ENCODE measurements around the gene PAOX.

Gene PAOX

DNA sequence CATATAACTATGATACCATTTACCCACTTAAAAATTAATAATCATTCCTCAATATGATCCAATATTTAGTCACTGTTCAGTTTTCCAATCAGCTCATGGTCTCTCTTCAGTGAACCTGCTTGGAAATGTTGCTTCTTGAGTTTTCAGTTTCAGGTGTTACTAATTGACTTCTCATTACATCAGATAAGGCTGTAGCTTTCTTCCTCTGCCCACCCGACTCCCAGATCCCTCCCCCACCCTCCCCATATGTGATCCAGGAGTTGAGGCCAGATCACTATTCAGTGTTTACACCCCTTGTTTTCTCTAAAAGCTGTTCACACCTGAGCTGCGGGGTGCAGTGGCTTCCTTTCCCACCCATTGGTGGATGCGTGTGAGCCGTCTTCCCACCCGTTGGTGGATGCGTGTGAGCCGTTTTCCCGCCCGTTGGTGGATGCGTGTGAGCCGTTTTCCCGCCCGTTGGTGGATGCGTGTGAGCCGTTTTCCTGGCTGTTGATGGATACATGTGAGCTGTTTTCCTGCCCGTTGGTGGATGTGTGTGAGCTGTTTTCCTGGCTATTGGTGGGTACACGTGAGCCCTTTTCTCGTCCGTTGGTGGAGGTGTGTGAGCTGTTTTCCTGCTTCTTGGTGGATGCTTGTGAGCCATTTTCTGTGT is 11.7 kb downstream of the PAOX start:
- no peak for DNase-seq (ENCODE audit: insufficient read length, low spot score)
- no peak for FAIRE-seq

GRCh38 chr10:133391249-133391635 is 12.2 kb downstream of the PAOX start:
- DNase-seq (ENCODE audit: insufficient read length, low spot score), result no peak
- no peak for TF ChIP-seq CTCF (IDR thresholded peaks at IDR 0.05; ENCODE audit: insufficient read depth, missing control alignments)
- no peak for FAIRE-seq

More for the DNA sequence above, 11.7 kb downstream of the PAOX start:
- no peak for TF ChIP-seq CTCF (IDR thresholded peaks at IDR 0.05; ENCODE audit: insufficient read depth, missing control alignments)

GRCh38 chr10:133391761-133392518 is 12.9 kb downstream of the PAOX start:
- DNase-seq (ENCODE audit: insufficient read length, low spot score), result no peak
- no peak for FAIRE-seq
- TF ChIP-seq CTCF (IDR thresholded peaks at IDR 0.05; ENCODE audit: insufficient read depth, missing control alignments), result no peak

- TF ChIP-seq CTCF (IDR thresholded peaks at IDR 0.05; ENCODE audit: insufficient read depth, missing control alignments), result no peak
- no peak for FAIRE-seq
Observed at GRCh38 chr10:133393401-133394063, 14.5 kb downstream of the PAOX start.

GRCh38 chr10:133394064-133394663 is 15.1 kb downstream of the PAOX start, which contains the start of gene MTG1:
Gene MTG1 (plus strand): TSS chr10:133394157. CDS start chr10:133394221, 64 bp downstream.
- FAIRE-seq, result no peak
- no peak for TF ChIP-seq CTCF (IDR thresholded peaks at IDR 0.05; ENCODE audit: insufficient read depth, missing control alignments)
- no peak for DNase-seq (ENCODE audit: insufficient read length, low spot score)

More at GRCh38 chr10:133393401-133394063, 14.5 kb downstream of the PAOX start:
- DNase-seq (ENCODE audit: insufficient read length, low spot score), result peak; percentile 77

DNA sequence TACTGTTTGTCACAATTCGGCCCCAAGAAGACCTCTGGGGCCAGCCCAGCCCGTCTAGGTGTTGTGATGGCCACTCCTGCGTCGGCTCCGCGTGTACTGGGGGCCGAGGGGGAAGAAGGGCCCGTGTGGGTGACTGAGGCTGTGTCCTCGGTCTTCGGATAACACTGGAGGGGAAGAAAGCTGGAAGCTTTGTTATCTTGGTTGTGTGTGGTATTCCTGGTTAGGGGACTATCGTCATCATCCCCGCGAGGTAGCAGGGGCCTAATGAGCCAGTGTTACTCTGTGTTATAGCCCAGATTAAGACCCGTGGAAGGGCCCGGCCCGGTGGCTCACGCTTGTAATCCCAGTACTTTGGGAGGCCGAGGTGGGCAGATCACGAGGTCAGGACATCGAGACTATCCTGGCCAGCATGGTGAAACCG is 15.7 kb downstream of the PAOX start:
- TF ChIP-seq CTCF (IDR thresholded peaks at IDR 0.05; ENCODE audit: insufficient read depth, missing control alignments), result no peak
- DNase-seq (ENCODE audit: insufficient read length, low spot score), result no peak
- FAIRE-seq, result no peak

All from D721Med (cell line).